HL-60 (cell line): ENCODE measurements around the gene IL11.
"Not testable (repeated sequence)": the region's sequence is repeated elsewhere in the genome, so short reads cannot be mapped to it uniquely, and the experiment has no call there.

Experiments
- CTCF ChIP-seq: IDR thresholded peaks from one replicate; pipeline ENCODE4 v1.5.1; 2011; ENCODE audit warnings: low read length, control low read depth, inconsistent platforms; ENCODE audit not compliant: insufficient read depth
- GABPA ChIP-seq: IDR thresholded peaks from 2 replicates; pipeline ENCODE4 v1.6.1; 2012; ENCODE audit warnings: low read depth
- POLR2AphosphoS5 ChIP-seq: IDR thresholded peaks from 2 replicates; pipeline ENCODE4 v1.6.1; 2012; ENCODE audit warnings: low read depth

GRCh38 chr19:55329791-55330190 lies 40.5 kb downstream of the IL11 start:
- not testable (repeated sequence) for TF ChIP-seq CTCF, POLR2AphosphoS5, GABPA
